Activated CD4-positive, alpha-beta T cell treated with anti-CD3 and anti-CD28 coated beads, Interleukin-2, amount 50 U/mL, for 1 hour (primary cell): ENCODE measurements around the gene PTOV1.

Source experiments
- DNase-seq: peaks from one replicate; pipeline ENCODE4 v3.0.0-alpha.2; 2020

Gene PTOV1

DNA sequence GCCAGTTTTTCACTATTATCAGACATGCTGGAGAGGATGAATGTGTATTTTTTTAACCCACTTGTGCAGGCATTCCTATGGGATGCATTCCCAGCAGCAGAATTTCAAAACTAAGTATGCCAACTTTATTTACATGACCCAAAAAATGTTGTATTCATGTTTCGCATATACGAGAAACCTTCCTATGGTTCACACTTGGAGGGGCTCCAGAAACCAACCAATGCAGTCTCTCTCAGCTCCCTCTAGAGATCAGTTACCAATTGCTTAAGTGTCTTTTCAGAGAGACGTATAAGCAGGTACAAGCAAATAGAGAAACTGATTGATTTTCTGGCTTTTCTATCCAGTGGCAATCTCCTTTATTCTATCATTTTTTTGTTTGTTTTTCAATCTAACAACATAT lies 5.5 kb upstream of the PTOV1 start:
- DNase-seq: no peak

DNA sequence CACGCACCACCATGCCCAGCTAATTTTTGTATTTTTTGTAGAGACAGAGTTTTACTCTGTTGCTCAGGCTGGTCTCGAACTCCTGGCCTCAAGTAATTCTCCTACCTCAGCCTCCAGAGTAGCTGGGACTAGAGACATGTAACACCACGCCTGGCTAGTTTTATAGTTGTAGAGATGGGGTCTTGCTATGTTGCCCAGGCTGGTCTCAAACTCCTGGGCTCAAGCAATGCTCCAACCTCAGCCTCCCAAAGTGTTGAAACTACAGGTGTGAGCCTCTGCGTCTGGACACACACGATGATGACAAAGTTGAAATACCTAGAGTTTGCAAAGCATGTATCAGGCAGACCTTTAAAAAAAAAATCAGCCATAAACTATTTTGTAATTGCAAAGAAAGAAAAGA lies 4.6 kb upstream of the PTOV1 start:
- DNase-seq: no peak

DNA sequence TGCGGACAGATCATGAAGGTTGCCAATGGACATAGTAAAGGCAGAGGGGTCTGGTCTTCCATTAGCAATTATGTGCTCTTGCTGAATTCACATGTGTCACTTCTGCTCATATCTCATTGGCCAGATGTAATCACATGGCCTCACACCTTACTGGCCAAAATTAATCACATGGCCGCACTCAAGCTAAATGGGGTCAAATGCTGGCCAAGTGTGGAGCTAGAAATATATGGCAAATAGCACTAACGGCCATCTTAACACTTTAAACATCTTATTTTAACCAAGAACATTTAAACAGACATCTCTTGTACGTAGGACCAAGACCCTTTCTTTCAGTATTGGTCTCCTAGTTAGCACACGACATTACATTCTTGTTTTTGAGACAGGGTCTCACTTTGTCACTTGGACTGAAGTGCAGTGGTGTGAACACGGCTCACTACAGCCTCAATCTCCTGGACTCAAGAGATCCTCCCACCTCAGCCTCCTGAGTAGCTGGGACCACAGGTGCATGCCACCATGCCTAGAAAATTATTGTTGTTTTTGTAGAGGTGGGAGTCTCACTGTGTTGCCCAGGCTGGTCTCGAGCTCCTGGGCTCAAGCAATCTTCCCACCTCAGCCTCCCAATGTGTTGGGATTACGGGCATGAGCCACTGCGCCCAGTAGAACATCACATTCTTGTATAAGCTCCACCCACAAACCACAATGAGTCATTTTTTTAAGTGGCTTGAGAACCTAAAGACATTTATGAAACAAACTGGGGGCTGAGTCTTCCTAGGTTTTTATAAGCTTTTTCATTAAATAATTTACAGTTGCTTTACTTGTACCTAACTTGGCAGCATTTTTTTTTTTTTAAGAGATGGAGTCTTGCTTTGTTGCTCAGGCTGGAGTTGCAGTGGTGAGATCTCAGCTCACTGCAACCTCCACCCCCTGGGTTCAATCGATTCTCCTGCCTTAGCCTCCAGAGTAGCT lies 2.9 kb upstream of the PTOV1 start:
- no peak for DNase-seq

DNA sequence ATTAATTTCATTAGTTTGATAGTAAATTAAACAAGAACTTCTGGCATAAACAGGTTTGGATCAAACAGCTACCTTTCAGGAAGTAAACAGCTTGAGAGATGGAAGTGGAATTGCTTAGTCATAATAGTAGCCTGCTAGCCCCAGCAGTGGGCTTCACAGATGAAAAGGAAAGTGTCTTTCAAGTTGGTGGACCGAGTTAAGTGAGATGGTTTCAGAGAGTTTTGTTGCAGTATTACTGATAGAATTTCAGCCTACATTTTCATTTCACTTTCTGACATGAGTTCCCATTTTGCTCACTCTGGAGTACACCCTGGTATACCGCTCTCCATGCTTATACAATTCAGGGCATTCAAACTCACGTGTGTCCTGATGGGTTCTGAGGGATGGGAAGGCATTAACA lies 2.0 kb upstream of the PTOV1 start:
- no peak for DNase-seq

DNA sequence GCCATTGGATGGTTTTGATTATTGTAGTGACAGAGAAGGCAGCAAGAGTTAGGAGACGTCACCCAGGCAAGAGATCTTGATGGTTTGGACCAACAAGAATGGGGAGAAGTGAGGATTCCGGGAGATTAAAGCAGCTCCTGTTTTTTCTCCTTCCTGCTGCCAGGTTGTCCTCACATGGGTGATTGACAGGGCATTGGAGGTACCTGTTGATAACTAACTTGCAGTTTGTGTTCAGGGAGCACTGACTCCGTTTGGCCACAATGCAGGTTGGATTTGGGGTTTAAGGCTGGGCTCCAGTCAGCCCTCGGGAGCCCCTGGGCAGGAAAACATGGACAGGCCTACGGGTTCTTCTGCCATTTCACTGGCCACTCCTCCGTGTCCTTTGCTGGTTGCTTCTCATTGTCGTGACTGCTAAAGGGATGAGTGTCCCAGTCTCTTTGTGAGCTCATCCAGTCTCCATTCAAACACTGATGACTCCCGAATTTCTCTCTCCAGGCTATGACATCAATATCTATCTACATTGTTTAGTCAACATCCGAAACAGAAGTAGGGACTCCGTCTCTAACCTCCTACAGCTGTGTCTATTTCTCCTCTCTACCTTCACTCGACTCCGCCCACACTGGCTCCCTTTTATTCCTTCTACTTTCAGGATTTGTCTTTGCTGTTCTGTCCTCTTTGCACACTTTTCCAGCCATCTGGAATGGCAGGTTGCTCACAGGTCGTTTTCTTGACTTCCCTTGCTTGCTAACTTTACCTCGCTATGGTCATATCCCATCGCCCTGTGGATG lies 1.3 kb upstream of the PTOV1 start:
- DNase-seq: no peak

DNA sequence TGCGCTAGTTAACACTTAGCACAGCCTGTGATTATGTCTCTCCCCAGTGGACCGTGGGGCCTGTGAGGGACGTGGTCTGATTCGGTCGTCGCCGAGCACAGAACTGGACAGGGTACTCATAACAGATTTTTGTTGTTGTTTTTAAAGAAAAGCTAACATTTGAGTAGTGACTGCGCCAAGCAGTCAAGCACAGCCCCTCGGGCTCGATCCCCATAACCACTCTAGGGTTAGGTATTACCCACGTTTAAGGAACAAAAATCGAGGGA lies 805 bp upstream of the PTOV1 start:
- DNase-seq: no peak

DNA sequence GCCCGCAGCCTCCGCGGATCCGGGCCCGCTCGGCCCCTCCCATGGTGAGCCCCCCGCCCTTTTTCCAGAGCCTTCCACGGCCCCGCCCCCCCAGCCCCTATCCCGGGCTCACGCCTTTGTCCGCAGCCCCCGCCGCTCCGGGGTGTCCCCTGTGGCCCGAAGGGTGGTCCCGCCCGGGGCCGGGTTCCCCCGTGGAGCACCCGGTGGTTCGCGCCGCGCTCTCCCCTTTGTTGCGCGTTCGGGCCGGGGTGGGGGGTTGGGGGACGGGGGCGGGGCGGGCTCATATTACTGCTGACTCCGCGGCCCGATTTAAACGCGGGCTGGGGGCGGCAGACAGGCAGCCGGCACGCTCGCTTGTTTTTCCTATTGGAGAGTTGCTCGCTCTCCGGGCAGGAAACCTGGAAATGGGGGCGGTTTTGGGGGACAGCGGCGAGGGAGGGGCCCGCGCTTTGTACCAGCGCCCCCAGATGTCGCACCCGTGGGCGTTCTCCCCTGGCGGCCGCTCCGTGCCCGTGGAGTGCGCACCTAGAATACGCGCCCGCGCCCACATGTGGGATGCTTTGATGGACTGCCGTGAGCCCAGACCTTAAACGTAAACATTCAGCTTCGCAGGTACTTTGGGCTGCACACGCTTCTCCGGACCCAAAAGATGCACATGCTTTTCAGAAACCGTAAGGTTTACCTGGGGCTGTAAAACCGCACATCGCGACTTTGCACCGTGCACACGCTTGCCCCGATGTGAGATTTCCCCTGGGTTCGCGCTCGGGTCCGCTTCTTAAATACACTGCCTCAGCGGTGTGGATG lies 699 bp downstream of the PTOV1 start:
- DNase-seq: peak; percentile 32

DNA sequence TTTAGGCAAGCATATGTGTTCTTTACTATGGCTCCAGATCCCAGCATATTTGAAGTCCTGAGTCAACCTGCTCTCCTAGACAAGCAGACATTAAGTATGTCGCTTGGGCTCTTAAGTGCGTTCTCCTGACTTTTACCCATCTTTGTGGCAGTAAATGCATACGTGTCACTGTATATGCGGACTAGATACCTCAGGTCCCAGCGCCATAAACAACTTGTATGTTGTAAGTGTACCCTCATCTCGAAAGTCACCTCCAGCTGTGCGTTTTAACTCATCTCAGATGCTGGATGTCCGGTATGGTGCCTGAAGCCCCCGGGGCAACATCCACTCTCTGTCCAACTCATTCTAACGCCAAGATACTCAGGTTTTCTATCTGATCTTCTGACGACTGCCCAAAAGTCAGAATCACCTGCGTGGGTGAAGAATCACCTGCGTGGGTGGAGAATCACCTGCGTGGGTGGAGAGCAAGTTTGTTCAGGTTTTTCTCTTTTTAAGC lies 1.7 kb downstream of the PTOV1 start:
- DNase-seq: no peak

DNA sequence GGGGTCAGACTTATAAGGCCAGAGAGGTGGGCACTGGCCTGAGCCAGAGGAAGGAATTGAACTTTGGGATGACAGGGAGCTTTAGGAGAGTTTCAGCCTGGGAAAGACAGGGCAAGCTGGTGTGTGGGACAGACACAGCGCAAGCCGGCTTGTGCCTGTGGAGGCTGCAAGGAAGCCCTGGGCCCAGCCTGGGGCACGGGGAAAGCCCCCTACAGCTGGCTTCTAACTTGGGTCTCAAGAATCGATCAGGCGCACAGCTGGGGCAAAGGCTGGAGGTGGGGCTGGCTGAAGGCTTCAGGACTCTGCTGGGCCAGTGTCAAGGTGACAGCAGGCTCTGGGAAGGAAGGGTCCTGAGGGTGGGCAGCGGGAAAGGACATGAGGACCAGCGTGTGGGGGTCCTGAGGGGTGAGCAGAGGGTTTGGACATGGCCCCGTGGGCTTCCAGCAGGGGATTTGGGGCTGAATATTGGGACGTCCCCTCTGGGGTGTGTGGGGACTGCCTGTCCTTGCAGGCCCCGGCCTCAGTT lies 3.0 kb downstream of the PTOV1 start:
- no peak for DNase-seq

DNA sequence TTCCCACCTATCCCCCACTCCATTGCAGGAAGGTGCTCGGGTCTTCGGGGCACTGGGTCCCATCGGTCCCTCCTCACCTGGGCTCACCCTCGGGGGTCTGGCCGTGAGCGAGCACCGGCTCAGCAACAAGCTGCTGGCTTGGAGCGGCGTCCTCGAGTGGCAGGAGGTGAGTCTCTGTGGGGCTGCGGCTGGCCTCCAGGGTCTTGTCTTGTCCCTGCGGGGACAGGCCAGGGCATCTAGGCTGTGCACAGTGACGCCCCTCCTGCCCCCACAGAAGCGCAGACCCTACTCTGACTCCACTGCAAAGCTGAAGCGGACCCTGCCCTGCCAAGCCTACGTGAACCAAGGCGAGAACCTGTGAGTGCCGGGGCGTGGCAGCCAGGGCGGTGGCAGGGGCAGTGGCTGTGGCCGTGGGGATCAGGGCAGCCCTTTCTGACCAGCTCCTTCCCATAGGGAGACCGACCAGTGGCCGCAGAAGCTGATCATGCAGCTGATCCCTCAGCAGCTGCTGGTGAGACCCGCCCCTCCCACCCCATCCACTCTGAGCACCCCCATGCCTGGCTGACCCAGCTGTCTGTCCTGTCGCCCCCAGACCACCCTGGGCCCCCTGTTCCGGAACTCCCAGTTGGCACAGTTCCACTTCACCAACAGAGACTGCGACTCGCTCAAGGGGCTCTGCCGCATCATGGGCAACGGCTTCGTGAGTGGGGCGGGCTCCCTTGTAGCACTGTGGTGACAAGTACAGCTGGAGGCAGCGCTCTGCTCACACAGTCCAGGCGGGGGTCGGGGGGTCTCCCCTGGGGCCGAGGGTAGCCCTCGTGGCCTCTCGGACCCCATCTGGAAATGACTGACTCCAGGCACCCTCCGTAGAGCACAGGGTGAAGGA lies 3.7 kb downstream of the PTOV1 start:
- no peak for DNase-seq

DNA sequence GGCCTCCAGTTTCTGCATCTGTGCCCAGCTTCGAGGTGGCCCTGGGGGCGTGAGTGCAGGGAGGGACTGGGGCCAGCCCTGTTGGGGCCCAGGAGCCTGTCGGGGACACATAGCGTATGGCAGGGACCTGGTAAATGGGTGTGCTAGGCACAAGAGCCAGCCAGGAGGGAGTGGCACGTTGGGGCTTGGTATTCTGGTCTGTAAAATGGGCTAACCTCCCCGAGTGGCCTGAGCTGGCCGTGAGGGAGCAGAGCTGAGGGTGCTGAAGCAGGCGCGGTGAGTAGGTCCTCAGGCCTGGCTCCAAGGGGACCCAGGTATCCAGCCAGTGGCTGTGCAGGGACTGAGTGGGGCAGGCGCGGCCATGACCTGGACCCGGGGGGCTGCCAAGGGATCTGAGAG lies 4.3 kb downstream of the PTOV1 start:
- no peak for DNase-seq

DNA sequence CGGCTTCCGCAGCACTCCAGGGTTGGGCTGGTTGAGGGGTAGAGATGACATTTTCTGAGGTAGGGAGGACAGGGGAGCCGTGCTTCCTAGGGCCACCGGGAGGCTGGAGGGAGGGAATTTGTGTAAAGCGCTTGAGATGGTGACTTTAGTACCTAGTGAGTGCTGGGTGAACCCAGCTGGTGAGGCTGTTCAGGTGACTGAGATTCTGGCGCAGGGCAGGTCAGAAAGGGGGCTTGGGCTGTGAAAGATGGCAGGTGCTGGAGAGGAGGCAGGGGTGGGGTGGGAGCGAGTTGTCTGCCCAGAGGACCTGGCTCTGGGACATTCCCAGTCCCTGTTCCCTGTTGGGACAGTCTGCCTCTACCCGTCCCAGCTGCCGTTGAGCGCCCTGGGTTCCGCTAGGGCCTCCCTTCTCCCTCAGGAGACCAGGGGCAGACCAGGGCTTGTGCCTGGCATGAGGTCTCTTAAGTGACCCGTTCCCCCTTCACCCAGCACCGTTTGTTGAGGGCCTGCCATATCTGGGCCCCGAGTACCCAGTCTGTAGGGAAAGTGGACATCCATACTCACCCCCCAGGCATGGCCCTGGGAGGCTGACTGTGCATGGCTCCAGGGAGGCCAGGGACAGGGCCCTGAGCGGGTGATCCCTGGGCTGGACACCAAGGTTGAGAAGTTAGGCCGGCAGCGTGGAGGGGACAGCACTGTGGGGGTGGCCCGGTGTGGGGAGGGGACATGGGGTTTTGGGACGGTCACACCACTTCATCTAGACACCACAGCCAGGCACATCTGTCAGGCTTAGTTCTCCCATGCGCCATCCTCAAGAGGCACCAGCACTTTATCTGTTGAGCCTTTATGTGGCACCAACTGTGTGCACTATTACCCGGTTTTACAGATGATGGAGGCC lies 5.0 kb downstream of the PTOV1 start:
- no peak for DNase-seq

DNA sequence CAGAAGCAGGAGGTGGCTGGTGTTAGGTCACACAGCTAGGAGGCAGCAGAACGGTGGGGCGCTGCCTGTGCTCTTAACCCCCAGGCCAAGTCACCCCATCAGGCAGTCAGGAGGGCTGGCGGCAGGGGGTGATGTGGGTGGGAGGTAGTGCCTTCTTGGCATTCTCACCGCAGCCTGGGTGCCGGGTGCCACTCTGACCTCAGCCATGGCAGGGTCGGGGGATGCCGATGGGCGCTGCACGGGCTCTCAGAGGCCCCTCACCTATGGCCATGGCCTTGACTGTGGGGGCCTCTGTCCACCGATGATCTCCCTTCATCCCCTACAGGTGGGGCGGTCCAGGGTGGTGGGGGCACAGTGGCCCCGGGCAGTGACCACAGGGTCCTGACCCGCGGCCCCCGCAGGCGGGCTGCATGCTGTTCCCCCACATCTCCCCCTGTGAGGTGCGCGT lies 5.6 kb downstream of the PTOV1 start:
- DNase-seq: no peak

DNA sequence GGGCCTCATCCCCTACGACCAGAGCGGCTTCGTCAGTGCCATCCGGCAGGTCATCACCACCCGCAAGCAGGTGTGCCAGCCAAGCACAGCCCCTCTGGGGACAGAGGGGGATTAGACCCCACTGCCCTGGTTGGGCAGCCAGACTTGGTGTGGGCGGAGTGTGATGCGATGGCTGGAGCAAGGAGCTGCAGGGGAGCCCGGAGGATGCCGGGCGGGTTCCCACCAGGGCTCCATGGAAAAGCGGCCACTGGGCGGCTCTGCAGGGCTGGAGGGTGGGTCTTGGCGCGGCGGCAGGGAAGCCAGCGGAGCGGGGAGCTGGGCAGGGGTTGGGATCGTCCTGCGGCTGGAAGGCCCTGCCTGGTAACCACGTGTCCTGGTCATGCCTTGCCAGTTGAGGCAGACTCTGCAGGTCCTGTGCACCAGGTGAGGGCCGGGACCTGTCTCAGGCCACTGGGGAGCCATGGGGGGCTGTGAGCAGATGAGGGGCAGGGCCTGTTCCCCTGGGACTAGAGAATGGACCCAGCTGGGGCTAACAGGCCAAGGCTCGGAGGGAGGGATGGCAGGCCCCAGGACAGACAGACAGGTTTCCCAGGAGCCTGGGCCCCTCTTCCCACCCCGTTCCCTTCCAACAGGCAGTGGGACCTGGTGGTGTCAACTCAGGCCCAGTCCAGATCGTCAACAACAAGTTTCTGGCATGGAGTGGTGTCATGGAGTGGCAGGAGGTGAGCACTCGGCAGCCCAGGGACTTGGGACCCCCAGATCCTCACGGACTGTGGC lies 6.3 kb downstream of the PTOV1 start:
- DNase-seq: no peak

DNA sequence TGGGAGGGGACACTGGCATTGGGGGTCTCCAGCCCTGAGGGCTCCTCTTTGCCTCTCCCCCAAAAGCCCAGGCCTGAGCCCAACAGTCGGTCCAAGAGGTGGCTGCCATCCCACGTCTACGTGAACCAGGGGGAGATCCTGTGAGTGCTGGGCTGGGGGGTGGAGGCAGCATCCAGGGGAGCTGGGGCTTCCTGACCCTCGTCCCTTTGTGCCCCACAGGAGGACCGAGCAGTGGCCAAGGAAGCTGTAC lies 6.8 kb downstream of the PTOV1 start:
- DNase-seq: no peak

DNA sequence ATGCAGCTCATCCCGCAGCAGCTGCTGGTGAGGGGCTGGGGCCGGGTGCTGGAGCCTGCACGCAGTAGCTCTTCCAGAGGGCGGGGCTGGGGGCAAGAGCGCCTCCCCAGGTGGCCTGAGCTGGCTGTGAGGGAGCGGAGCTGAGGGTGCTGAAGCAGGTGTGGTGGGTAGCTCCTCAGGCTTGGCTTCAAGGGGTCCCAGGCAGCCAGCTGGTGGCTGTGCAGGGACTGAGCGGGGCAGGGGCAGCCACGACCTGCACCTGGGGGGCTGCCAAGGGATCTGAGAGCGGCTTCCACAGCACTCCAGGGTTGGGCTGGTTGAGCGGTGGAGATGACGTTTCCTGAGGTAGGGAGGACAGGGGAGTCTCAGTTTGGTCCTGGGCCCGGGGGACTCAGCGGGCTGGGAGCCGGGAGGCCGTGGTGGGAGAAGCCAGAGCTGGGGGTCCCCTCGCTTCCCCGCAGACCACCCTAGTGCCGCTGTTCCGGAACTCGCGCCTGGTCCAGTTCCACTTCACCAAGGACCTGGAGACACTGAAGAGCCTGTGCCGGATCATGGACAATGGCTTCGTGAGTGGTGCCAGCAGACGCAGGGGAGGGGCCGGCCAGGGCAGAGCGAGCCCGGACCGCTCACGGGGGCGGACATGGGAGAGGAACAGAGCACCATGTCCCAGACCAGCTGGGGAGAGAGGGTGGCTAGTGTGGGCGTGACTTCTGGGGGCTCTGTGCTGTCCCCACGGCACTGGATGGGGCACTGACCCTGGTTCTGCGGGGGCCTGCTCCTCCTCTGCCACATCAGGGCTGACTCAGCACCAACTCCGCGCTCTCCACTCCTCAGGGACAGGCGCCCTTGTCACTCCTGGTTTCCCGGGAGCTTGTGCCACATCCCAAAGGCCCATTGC lies 7.4 kb downstream of the PTOV1 start:
- no peak for DNase-seq

DNA sequence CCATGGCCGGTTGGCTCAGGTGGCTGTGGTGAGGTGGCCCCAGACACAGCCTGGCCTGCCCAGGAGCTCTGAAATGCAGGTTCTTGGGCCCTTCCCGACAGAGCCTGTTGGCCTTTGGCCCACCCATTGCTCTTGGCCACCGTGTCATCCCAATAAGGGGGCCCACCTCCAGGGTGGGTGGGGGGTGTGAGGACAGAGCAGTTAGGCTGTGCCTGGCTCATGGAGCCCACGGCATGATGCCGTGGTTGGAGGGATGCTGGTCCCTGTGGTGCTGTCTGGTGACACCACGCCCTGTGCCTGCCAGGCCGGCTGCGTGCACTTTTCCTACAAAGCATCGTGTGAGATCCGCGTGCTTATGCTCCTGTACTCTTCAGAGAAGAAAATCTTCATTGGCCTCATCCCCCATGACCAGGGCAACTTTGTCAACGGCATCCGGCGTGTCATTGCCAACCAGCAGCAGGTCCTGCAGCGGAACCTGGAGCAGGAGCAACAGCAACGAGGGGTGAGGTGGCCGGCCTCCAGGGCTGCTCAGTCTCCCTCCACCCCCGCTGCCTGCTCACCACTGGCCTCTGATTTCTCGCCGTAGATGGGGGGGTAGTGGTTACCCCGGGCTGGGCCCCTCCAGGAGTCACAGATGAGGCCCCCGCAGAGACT lies 8.8 kb downstream of the PTOV1 start:
- no peak for DNase-seq

DNA sequence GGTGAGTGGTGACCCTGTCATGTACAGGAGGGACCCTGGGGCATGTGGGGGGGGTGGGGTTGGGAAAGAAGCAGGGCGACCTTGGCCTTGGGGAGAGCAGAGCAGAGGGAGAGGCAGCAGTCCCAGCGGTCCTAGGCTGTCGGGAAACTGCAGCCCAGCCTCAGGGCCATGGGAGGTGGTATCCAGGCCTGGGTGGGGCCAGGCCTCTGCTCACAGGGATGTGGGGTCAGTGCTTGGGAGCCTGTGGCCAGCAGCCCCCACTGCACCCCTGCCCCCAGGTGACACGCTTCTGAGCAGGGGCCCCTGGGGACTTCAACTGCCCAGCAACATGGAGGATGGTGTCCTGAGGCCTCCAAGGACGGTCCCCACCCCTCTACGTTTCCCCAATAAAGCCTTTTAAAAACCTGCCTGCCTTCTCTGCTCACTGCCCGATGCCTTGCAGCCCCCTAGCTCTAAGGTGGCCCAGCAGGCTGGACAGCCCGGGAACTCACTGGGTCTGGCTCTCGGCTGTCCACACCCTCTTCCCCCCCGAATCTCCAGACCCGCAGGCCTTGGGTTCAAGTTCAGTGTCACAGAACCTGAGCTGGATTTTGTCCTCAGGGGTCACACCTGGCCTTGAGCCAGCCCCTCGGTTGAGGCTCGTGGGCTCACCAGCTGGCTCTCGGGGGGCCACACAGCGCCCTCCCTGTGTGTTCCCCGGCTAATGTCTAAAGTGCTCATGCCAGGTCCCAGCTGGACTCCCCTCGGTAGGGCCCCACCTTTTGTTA lies 9.6 kb downstream of the PTOV1 start:
- no peak for DNase-seq
